ENCODE measurements around the gene ZNF236.

The ZNF236 gene

DNA sequence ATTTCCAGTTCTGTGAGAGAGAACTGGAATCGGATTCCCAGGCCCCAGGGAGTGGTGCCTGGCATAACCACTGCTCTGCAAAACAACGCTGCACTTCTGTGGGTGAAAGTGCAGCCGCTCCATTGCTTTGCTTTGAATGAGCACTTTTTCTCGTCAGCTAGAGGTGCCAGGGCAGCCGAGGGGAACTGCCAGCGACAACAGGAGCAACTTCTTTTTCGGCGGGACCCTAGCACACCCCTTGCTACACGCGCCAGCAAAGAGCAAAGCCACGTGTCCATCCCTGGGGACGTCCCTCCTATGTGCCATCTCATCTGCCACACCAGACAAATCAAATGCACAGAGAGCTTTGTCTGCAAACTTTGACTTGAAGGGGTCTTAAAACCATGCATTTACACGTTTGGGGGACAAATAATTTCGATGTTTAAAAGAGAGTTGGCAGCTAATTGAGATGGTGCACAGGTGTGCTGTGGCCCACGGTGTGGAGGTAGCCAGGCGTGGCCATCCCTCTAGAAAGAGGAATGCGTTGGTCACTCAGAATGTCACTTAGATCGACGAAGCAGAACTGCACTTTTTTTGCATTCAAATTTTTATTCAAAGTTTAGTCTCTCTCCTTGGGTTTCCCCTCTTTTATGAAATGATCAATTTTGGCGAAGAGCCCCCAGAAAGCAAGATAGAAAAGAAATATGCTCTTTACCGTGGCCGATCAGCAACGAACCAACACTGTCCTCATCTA lies 158.5 kb downstream of the ZNF236 start:
- H3K36me3 Mint-ChIP-seq (ENCODE audit: low read depth), result peaks cover 6% of the 10 kb centered on the region

DNA sequence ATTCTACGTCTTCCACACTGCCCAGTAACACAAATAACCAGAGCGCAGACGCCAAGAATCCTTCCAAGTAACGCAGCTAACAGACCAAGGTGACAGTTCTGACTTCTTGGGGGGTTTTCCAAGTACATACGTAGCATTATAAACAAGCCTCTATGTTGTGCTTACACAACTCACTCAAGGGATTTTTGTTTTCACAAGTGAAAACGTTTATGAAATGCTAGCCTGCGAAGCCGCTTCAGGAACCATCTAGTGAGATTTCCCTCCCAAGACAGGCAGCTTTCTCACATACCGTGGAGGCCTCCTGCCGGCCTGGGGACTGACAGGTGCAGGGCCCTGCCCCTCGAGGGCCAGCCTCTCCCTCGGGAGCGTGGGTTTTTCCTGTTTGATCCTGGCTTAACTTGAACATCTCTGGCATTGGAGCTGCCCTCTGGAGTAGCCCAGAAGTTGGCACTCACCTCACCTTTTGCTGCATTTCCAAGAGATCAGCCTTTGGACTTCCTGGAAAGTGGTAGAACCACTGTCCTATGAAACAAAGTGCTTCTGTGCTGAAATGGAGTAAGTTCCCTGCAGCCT lies 159.1 kb downstream of the ZNF236 start:
- TF ChIP-seq, protein P1, sequence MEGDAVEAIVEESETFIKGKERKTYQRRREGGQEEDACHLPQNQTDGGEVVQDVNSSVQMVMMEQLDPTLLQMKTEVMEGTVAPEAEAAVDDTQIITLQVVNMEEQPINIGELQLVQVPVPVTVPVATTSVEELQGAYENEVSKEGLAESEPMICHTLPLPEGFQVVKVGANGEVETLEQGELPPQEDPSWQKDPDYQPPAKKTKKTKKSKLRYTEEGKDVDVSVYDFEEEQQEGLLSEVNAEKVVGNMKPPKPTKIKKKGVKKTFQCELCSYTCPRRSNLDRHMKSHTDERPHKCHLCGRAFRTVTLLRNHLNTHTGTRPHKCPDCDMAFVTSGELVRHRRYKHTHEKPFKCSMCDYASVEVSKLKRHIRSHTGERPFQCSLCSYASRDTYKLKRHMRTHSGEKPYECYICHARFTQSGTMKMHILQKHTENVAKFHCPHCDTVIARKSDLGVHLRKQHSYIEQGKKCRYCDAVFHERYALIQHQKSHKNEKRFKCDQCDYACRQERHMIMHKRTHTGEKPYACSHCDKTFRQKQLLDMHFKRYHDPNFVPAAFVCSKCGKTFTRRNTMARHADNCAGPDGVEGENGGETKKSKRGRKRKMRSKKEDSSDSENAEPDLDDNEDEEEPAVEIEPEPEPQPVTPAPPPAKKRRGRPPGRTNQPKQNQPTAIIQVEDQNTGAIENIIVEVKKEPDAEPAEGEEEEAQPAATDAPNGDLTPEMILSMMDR (IDR thresholded peaks at IDR 0.05; ENCODE audit: unreplicated experiment in 3 of 3), result no peak
- Mint-ChIP-seq H3K9me3 (no peaks in the 10 kb centered on the region), H3K27ac (peak overlapping the region; percentile 7 to 25 (median 10)), H3K4me3 (no peak overlapping the region), H3K4me1 (peaks cover 70% of the 10 kb centered on the region), H3K27me3 (ENCODE audit: low read depth) (peaks cover 4% of the 10 kb centered on the region), H3K36me3 (ENCODE audit: low read depth) (peaks cover 6% of the 10 kb centered on the region)

More for the DNA sequence above, 158.5 kb downstream of the ZNF236 start:
- peak overlapping the region in 2 of 3 experiments; percentile 10 to 25 for H3K27ac Mint-ChIP-seq
- H3K27me3 Mint-ChIP-seq (ENCODE audit: low read depth), result peaks cover 1% of the 10 kb centered on the region
- H3K9me3 Mint-ChIP-seq, result no peaks in the 10 kb centered on the region
- peak overlapping the region in 1 of 3 experiments; percentile 52 for H3K4me3 Mint-ChIP-seq
- peaks cover 76% of the 10 kb centered on the region for H3K4me1 Mint-ChIP-seq
- TF ChIP-seq, protein P1 (IDR thresholded peaks at IDR 0.05; ENCODE audit: unreplicated experiment in 3 of 3), result no peak

DNA sequence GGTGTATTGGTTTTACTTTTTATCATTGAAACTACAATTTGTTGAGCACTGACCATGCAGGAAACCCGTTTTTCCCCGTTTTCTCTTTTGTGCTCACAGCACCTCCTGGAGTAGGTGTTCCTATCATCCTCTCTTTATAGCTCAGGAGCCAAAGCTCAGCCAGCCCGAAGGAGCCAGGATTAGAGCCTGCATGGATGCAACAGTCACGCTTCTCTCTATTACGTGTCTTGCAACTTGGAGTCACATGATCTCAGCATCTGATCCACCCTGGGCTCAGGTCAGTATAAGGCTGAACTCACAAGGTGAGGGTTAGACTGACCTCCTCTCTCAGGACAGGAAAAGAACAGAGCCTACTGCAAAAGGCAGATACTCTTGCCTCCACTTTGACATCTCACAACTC lies 159.7 kb downstream of the ZNF236 start:
- H3K4me1 Mint-ChIP-seq, result peaks cover 64% of the 10 kb centered on the region
- H3K27ac Mint-ChIP-seq, result peak overlapping the region in 2 of 3 experiments; percentile 7 to 10
- H3K36me3 Mint-ChIP-seq (ENCODE audit: low read depth), result peaks cover 6% of the 10 kb centered on the region
- H3K27me3 Mint-ChIP-seq (ENCODE audit: low read depth), result peaks cover 4% of the 10 kb centered on the region
- TF ChIP-seq, protein P1 (IDR thresholded peaks at IDR 0.05; ENCODE audit: unreplicated experiment in 3 of 3), result no peak
- no peak overlapping the region for H3K4me3 Mint-ChIP-seq
- H3K9me3 Mint-ChIP-seq, result no peaks in the 10 kb centered on the region

DNA sequence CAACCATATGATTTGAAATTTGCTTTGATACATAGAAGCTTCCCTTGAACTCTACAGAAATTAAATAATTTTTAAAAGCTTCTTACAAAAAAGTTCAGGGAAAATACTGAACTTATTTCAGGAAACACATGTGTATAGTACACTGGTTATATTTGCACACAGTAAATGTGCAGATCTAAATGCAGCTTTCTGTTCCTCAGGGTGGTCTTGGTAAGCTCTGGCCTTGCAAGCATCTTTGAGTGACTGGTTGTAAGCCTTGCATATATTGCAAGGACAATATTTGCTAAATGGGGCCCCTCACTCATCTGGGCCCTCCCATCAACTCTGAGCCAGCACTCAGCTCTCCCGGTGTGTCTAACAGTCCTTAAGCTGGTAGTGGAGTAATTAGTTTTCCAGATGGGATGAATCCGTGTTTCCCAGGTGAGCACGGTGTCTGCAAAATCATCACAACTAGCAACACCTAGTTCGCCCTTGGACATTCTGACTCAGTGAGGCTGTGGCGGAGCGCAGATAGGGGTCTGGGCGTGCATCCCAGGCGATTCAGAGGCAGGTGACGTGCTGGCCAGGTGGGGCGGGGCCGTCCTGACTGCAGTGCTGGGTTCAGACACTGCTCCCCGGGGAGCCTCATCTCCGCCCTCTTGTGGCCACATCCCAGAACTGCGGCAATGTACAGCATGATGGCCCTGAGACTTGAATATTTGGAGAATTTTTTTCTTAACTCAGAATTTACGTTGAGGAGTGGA lies 160.7 kb downstream of the ZNF236 start:
- peak overlapping the region; percentile 50 to 59 (median 50) for H3K27ac Mint-ChIP-seq
- peaks cover 60% of the 10 kb centered on the region for H3K4me1 Mint-ChIP-seq
- peaks cover 6% of the 10 kb centered on the region for H3K36me3 Mint-ChIP-seq (ENCODE audit: low read depth)
- TF ChIP-seq, protein P1 (IDR thresholded peaks at IDR 0.05; ENCODE audit: unreplicated experiment in 3 of 3), result peak; percentile 90 to 94 (median 93)
- H3K27me3 Mint-ChIP-seq (ENCODE audit: low read depth), result peaks cover 4% of the 10 kb centered on the region
- no peaks in the 10 kb centered on the region for H3K9me3 Mint-ChIP-seq
- peak overlapping the region in 2 of 3 experiments; percentile 34 to 43 for H3K4me3 Mint-ChIP-seq

DNA sequence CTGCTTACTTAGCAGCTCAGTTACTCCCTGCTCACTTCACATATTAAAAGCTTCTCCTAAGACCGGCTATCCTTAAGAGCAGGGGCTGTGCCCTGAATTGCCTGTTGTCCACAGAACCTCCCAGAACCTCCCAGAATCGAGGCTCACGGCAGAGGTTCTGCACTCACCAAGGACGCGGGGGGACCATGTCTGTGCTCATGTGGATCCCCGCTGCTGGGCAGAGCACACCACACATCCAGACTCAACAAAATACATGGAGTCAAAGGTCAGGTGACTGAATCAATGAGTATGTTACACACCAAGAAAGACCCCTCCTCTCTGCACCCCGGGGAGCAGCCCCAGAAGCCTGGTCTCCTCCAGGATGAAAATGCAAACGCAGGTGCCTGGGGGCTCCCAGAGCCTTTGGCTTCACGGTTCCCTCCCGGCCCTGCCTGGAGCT lies 161.3 kb downstream of the ZNF236 start:
- Mint-ChIP-seq H3K4me3 (no peak overlapping the region), H3K9me3 (no peaks in the 10 kb centered on the region), H3K36me3 (ENCODE audit: low read depth) (peaks cover 6% of the 10 kb centered on the region), H3K27ac (peak overlapping the region in 2 of 3 experiments; percentile 50 to 59), H3K4me1 (peaks cover 54% of the 10 kb centered on the region), H3K27me3 (ENCODE audit: low read depth) (peaks cover 4% of the 10 kb centered on the region)
- TF ChIP-seq, protein P1 (IDR thresholded peaks at IDR 0.05; ENCODE audit: unreplicated experiment in 3 of 3), result peak in 1 of 3 experiments; percentile 35

Data from nephron (organoid).